ENCODE measurements around the gene PPP1R1A. TPM values are rescaled to one million over a fixed set of nuclear protein-coding genes. Genes with fewer than 3 reads are reported as not detected.
A peak's percentile ranks its signal among the peaks of the same experiment; 100 is the strongest.

Gene PPP1R1A
- total RNA-seq, 1 donor from 2014 or later: 2.3 TPM

DNA sequence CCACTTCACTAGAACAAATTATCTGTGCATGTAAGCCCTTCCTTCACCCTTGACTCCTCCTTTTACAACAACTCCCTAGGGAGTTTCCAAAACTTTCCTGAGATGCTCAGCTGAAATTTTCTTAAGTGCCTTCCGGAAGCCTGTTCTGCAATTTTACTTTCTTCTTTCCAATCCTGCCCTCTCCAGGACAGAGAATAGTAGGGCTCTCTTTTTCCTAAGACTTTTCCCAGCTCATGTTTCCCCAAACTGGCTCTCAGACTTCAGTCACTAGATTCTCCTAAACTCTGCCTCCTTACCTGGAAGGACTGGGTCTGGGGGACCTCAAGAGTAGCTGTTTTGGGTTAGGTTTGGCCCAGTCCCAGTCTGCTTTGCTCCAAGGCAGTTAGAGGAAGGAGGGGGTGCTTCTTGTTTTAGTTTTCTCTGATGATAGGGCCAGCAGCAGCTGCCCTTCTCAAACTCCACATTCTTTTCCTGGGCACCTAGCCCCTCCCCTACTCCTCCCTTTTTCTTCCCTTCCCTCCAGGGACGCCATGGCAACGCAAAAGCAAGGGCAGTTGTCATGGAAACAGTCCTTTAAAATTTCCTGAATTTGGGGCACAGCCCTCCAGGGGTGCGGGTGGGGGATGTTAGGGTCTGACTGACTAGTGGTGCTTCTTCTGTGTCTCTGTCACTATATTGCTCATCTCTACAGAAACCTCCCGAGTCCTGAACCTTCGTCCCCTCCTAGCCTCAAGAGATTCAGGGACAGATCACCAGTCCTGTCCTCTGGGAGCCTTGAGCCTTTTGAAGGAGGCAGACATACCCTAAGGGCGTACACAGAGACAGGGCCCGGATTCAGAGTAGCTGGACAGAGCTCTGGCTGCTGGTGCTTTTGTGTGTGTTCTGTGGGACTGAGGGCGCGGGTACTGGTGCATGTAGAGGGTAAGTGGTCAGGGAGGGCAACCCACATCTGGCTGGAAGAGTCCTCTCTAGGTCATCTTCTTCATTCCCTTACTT, 17.0 kb downstream of the PPP1R1A start:
- Mint-ChIP-seq H3K4me3 (peak overlapping the region; percentile 7), H3K27me3 (ENCODE audit: insufficient read depth, low read depth) (peaks cover 4% of the 10 kb centered on the region), H3K9me3 (no peaks in the 10 kb centered on the region), H3K4me1 (peaks cover 54% of the 10 kb centered on the region), H3K27ac (peak overlapping the region; percentile 79), H3K36me3 (peaks cover 22% of the 10 kb centered on the region)
- Histone ChIP-seq H3K36me3 (no peaks in the 10 kb centered on the region), H3K9me3 (ENCODE audit: low read depth) (no peaks in the 10 kb centered on the region), H3K9ac (no peak overlapping the region), H3K4me3 (peak overlapping the region; percentile 25), H3K4me1 (peaks cover 29% of the 10 kb centered on the region), H3K27ac (peak overlapping the region; percentile 37), H3K4me2 (peak overlapping the region; percentile 76), H3K79me2 (ENCODE audit: low read depth) (no peaks in the 10 kb centered on the region), H3F3A (ENCODE audit: low read depth) (peaks cover 8% of the 10 kb centered on the region), H3K27me3 (no peaks in the 10 kb centered on the region), H2AFZ (replicated peaks) (peak overlapping the region; percentile 100), H4K20me1 (ENCODE audit: low read depth) (no peaks in the 10 kb centered on the region)
- TF ChIP-seq, protein P1, sequence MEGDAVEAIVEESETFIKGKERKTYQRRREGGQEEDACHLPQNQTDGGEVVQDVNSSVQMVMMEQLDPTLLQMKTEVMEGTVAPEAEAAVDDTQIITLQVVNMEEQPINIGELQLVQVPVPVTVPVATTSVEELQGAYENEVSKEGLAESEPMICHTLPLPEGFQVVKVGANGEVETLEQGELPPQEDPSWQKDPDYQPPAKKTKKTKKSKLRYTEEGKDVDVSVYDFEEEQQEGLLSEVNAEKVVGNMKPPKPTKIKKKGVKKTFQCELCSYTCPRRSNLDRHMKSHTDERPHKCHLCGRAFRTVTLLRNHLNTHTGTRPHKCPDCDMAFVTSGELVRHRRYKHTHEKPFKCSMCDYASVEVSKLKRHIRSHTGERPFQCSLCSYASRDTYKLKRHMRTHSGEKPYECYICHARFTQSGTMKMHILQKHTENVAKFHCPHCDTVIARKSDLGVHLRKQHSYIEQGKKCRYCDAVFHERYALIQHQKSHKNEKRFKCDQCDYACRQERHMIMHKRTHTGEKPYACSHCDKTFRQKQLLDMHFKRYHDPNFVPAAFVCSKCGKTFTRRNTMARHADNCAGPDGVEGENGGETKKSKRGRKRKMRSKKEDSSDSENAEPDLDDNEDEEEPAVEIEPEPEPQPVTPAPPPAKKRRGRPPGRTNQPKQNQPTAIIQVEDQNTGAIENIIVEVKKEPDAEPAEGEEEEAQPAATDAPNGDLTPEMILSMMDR (IDR thresholded peaks at IDR 0.05): peak; percentile 39
- TF ChIP-seq EZH2phosphoT487 (IDR thresholded peaks at IDR 0.05): no peak
- DNase-seq (ENCODE audit: low spot score): peak; percentile 69

DNA sequence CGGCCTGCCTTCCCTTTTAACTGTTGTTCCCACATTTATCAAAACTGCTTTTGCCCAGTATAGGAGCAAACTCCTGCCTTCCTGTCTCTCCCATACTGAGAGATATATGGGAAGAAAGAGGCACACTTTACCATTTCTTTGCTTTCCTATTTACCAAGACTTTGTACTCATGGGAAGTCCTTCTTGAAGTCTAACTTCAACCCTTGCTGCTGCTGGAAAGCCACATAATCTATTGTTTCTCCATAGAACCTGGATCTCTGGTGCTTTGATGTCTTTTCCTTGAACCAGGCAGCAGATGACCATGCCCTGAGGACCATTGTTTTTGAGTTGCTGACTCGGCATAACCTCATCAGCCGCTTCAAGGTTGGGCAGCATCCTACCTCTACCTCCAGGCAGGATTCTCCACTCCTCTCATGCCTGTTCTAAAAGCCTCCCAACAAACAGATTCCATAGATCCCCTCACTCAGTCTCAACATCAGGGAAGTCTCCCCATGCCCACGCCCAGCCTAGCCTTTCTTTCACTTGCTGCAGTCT, 18.4 kb downstream of the PPP1R1A start:
- no peaks in the 10 kb centered on the region for H3K36me3 ChIP-seq
- peaks cover 43% of the 10 kb centered on the region for H3K4me1 ChIP-seq
- H4K20me1 ChIP-seq (ENCODE audit: low read depth): no peaks in the 10 kb centered on the region
- no peak overlapping the region for H3K4me3 ChIP-seq
- Mint-ChIP-seq H3K27ac (peak overlapping the region; percentile 72), H3K4me3 (no peak overlapping the region), H3K4me1 (peaks cover 69% of the 10 kb centered on the region), H3K9me3 (no peaks in the 10 kb centered on the region), H3K36me3 (peaks cover 14% of the 10 kb centered on the region), H3K27me3 (ENCODE audit: insufficient read depth, low read depth) (peaks cover 4% of the 10 kb centered on the region)
- H3K27ac ChIP-seq: no peak overlapping the region
- H3K9me3 ChIP-seq (ENCODE audit: low read depth): no peaks in the 10 kb centered on the region
- H3K9ac ChIP-seq: no peak overlapping the region
- no peaks in the 10 kb centered on the region for H3K27me3 ChIP-seq
- no peak overlapping the region for H3K4me2 ChIP-seq
- peaks cover 19% of the 10 kb centered on the region for H3F3A ChIP-seq (ENCODE audit: low read depth)
- no peaks in the 10 kb centered on the region for H3K79me2 ChIP-seq (ENCODE audit: low read depth)
- no peak for DNase-seq (ENCODE audit: low spot score)
- H2AFZ ChIP-seq (replicated peaks): no peak overlapping the region
- TF ChIP-seq, protein P1 (IDR thresholded peaks at IDR 0.05): no peak

DNA sequence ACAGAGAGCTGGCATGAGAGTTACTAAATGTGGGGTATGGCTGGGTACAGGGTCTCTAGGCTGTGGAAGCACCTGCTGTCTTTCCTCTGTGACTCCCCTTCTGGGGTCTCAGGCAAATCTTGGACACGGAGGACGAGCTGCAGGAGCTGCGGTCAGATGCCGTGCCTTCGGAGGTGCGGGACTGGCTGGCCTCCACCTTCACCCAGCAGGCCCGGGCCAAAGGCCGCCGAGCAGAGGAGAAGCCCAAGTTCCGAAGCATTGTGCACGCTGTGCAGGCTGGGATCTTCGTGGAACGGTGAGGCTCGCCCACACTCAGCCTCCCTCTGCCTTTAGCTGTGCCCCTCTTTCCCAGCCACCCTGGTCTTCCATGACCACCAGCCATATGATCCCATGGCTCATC, 19.4 kb downstream of the PPP1R1A start:
- H3K27ac ChIP-seq: no peak overlapping the region
- DNase-seq (ENCODE audit: low spot score): no peak
- H3K4me1 ChIP-seq: peaks cover 53% of the 10 kb centered on the region
- Mint-ChIP-seq H3K4me3 (no peak overlapping the region), H3K4me1 (peaks cover 76% of the 10 kb centered on the region), H3K27me3 (ENCODE audit: insufficient read depth, low read depth) (peaks cover 4% of the 10 kb centered on the region), H3K36me3 (peaks cover 12% of the 10 kb centered on the region), H3K27ac (peak overlapping the region; percentile 71), H3K9me3 (peaks cover 2% of the 10 kb centered on the region)
- TF ChIP-seq EZH2 (IDR thresholded peaks at IDR 0.05) (no peak), EZH2phosphoT487 (IDR thresholded peaks at IDR 0.05) (no peak)
- TF ChIP-seq, protein P1 (IDR thresholded peaks at IDR 0.05): no peak
- H2AFZ ChIP-seq (replicated peaks): no peak overlapping the region
- peaks cover 29% of the 10 kb centered on the region for H3F3A ChIP-seq (ENCODE audit: low read depth)
- H3K79me2 ChIP-seq (ENCODE audit: low read depth): no peaks in the 10 kb centered on the region
- H3K9ac ChIP-seq: no peak overlapping the region
- H3K36me3 ChIP-seq: no peaks in the 10 kb centered on the region
- H3K27me3 ChIP-seq: no peaks in the 10 kb centered on the region
- H3K9me3 ChIP-seq (ENCODE audit: low read depth): no peaks in the 10 kb centered on the region
- no peak overlapping the region for H3K4me2 ChIP-seq
- no peak overlapping the region for H3K4me3 ChIP-seq
- no peaks in the 10 kb centered on the region for H4K20me1 ChIP-seq (ENCODE audit: low read depth)

Measured in neural progenitor cell (in vitro differentiated cells).